WERI-Rb-1 (cell line): ENCODE results near the gene AP3B1.
A peak's percentile ranks its signal among the peaks of the same experiment; 100 is the strongest.

Source experiments
- DNase-seq: peaks from one replicate; pipeline ENCODE4 v3.0.0-alpha.2; 2020
- H3K27ac ChIP-seq: fragments of 250-450 bp; sonication (Bioruptor Pico); 2 replicates; pipeline ENCODE4 v1.5.1; 2020; ENCODE audit warnings: mild to moderate bottlenecking, moderate library complexity
- H3K27me3 ChIP-seq: fragments of 250-450 bp; sonication (Bioruptor Pico); 2 replicates; pipeline ENCODE4 v1.5.1; 2021; ENCODE audit warnings: mild to moderate bottlenecking, low read depth, moderate library complexity; ENCODE audit not compliant: insufficient read depth, severe bottlenecking
- H3K36me3 ChIP-seq: fragments of 250-450 bp; sonication (Bioruptor Pico); 2 replicates; pipeline ENCODE4 v1.5.1; 2020; ENCODE audit warnings: mild to moderate bottlenecking, moderate library complexity
- H3K4me3 ChIP-seq: 2 replicates; pipeline ENCODE4 v1.5.1; 2011; ENCODE audit warnings: low read depth, mild to moderate bottlenecking, control low read depth, low read length
- H3K9me3 ChIP-seq: fragments of 250-450 bp; sonication (Bioruptor Pico); 2 replicates; pipeline ENCODE4 v1.5.1; 2021; ENCODE audit warnings: mild to moderate bottlenecking, moderate library complexity; ENCODE audit not compliant: severe bottlenecking
- CTCF ChIP-seq: IDR thresholded peaks from 2 replicates; pipeline ENCODE4 v1.5.1; 2011; ENCODE audit warnings: low read depth, mild to moderate bottlenecking, control low read depth, inconsistent platforms, low read length

AP3B1 gene

GRCh38 chr5:78294248-78295034 lies at the start of gene AP3B1:
Gene AP3B1 (minus strand): TSS chr5:78294698. CDS start chr5:78294579, 119 bp downstream.
- peak within 1 kb of the TSS; percentile 78 for H3K27ac ChIP-seq
- H3K9me3 ChIP-seq, result no peaks in the 10 kb centered on the region
- H3K4me3 ChIP-seq, result peak within 1 kb of the TSS; percentile 96
- DNase-seq, result peak; percentile 98
- TF ChIP-seq CTCF, result no peak
- H3K27me3 ChIP-seq, result no peaks in the 10 kb centered on the region
- peaks cover 3% of the 10 kb centered on the region; the same call in 1 of the 2 replicates for H3K36me3 ChIP-seq

GRCh38 chr5:78341440-78341839 lies 46.9 kb upstream of the AP3B1 start:
- no peak for DNase-seq
- no peak for TF ChIP-seq CTCF
- no peak overlapping the region for H3K27ac ChIP-seq
- no peak overlapping the region for H3K4me3 ChIP-seq
- H3K27me3 ChIP-seq, result no peaks in the 10 kb centered on the region
- no peaks in the 10 kb centered on the region for H3K36me3 ChIP-seq
- H3K9me3 ChIP-seq, result peaks cover 10% of the 10 kb centered on the region

GRCh38 chr5:78339617-78340436 lies 45.3 kb upstream of the AP3B1 start:
- TF ChIP-seq CTCF, result no peak
- no peak for DNase-seq
- no peak overlapping the region for H3K27ac ChIP-seq
- no peaks in the 10 kb centered on the region for H3K36me3 ChIP-seq
- peaks cover 10% of the 10 kb centered on the region for H3K9me3 ChIP-seq
- no peak overlapping the region for H3K4me3 ChIP-seq
- no peaks in the 10 kb centered on the region for H3K27me3 ChIP-seq

- DNase-seq, result no peak
- H3K36me3 ChIP-seq, result no peaks in the 10 kb centered on the region
- no peaks in the 10 kb centered on the region for H3K27me3 ChIP-seq
- H3K4me3 ChIP-seq, result no peak overlapping the region
- no peak for TF ChIP-seq CTCF
- H3K9me3 ChIP-seq, result peaks cover 10% of the 10 kb centered on the region
- no peak overlapping the region for H3K27ac ChIP-seq
Measured at GRCh38 chr5:78336698-78337097, 42.2 kb upstream of the AP3B1 start.

GRCh38 chr5:78335976-78336375 lies 41.5 kb upstream of the AP3B1 start:
- Histone ChIP-seq H3K9me3 (peaks cover 10% of the 10 kb centered on the region), H3K27ac (no peak overlapping the region), H3K4me3 (no peak overlapping the region), H3K27me3 (no peaks in the 10 kb centered on the region), H3K36me3 (no peaks in the 10 kb centered on the region)
- DNase-seq, result no peak
- no peak for TF ChIP-seq CTCF
